ENCODE results near the gene SLC25A38.
"Not testable (repeated sequence)": the region's sequence is repeated elsewhere in the genome, so short reads cannot be mapped to it uniquely, and the experiment has no call there.

- TF ChIP-seq POLR2A (IDR thresholded peaks at IDR 0.05; ENCODE audit: low read depth, low read length); TAF1 (IDR thresholded peaks at IDR 0.05; ENCODE audit: borderline replicate concordance, low read depth, low read length); POLR2AphosphoS5 (IDR thresholded peaks at IDR 0.05; ENCODE audit: low read depth, low read length): not testable (repeated sequence)
These were observed 32.1 kb downstream of the SLC25A38 start for GRCh38 chr3:39415302-39415701.
